Stimulated activated CD4-positive, alpha-beta T cell treated with anti-CD3 and anti-CD28 coated beads, Interleukin-4, amount 100 ng/mL, for 48 hours (primary cell): Measurements from ENCODE around the gene PLSCR3.

Source experiments
- DNase-seq, 2 donors: peaks; one replicate each; pipeline ENCODE4 v3.0.0-alpha.2; 2020; ENCODE audit warnings: low read depth in 2 of 2

Gene PLSCR3

DNA sequence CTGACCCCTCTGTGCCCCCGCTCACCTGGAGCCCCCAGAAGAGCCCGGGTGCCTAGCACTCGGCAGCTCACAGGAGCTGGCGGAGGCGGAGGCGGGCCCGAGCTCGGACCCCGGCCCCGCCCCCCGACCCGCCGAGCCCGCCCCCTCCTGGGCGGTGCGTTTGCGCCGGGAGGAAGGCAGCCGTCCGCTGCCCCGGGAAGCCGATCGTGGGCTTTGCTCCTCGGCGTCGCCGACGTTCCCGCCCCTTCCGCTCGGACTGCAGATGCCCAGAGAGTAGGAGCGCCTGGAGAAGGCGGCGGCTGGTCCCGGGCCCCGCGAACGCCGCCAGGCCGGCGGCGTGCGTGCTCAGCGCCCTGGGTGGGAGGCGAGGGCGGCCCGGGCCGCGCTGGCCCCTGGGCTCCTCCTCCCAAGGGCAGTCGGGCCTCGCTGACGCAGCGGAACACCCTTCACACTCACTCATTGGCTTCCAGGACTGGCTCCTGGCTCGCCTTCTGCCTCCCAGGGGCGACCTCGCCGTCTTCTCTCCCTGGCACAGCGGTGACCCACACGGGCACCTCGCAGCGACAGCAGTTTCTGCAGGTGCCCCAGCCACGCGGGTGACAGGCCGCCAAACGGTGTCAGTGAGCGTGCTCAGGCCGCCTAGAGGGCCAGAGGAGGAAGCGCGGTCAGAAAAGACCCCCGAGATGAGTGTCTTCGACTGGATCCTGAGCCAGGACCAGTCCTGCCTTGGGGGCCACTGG is at the start of gene PLSCR3:
TSS of gene PLSCR3 (minus strand) at position 74 of the 740 bp plus-strand sequence. CDS start 415 bp downstream, outside the sequence.
- peak; percentile 80 to 83 for DNase-seq

DNA sequence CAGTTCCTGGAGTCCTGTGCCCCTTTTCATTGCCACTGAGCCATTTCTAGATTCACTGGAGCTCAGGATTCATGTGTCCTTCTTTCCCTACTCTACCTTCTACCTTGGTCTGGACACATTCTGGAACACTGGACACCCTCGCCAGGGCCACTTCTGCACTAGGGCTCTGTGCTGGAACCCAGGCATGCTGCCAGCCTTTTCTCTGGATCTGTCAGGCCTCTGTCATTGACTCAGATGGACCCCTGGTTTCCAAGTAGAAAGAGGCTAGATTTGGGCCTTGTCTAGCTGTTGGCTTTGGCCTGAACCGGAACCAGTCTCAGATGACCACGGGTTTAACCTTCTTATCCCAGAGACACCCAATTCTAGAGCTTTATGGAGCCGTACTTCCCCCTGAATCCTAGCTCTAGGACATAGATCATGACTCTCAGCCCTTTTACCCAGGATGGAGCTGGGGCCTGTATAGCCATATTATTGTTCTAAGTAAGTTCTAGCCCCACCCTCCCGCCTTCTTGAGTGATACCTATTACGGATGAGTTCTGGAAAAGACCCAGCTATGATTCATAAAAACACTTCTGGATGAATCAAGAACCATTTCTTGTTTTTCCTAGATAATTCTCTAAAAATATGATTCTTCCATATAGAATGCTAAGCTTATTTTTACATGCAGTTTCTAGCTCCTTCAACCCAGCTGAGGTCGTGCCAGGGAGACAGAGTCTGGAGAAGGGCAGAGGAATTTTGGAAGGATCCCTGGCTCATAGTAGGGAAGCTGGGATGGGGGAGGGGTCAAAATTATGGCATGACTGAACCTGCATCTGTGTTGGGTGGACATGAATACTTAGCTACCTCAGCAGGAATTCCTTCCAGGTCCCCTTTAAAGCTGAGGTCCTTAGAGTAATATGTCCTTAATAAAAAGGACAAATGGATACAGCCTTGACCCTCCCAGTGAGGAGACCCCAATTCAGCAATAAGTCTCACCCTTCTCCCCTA is 49.5 kb upstream of the PLSCR3 start:
- DNase-seq = no peak

DNA sequence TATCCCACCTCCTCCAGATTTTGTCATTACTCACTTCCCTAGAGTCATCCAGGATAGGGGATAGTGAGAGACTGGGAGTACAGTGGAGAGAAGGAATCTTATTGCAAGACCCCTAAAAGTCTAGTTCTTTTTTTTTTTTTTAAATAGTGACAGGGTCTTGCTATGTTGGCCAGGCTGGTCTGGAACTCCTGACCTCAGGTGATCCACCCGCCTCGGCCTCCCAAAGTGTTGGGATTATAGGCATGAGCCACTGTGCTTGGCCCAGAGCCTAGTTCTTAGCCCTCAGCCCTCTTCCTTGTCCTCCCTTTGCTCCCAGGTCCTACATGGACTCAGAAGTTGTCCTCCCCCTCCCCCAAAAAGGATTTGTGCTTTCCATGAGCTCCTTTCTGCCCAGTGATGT is 47.8 kb upstream of the PLSCR3 start:
- DNase-seq = no peak

GRCh38 chr17:7441266-7441665 is 46.9 kb upstream of the PLSCR3 start:
- no peak for DNase-seq

DNA sequence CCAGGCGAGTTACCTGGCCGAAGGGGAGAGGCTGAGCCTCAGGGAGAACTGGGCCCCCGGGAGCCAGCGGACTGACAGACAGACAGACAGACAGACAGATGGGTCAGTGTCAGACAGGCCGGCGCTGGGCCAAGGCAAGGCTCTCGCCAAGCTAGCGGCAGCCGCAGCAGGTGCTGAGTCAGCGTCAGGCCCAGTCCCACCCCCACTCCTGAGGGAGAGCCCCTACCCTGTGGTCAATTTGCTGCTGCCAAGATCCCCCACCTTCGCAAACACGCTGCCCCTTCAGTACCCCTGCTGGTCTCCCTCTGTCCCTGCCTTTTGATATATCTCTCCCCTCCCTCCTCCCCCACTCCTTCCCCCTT is 46.5 kb upstream of the PLSCR3 start:
- no peak for DNase-seq

DNA sequence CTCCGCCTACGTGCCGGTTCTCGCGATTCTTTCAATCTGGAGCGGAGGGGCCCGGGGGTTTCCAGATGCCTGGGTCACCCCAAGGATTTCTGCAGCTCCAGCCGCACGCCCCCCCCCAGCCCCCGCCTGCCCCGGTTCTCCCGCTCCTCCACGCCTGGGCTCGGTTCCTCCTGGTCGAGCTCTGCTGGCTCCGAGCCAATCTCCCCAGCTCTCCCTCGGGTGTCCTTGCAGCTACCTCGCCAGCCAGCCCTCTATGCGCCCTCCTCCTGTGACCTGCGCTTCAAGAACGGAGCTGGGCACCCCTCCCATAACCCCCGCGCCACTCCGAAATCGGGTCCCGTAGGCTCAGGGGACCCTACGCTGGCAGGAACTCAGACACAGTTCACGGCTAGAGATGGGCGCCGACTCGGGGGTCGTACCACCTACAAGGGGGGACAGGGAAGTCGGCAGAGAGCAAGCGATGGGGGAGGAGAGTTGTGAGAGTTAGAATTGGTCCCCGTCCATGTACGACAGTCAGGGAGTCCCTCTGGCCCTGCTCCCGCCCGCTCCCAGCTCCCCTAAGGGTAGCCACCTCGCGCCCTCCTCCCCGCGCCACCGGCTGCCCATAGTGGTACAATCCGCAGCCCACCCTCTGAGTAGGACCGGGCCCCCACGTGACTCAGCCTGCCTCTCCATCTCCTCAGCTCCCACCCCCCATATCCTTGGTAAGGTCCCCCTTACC is 45.9 kb upstream of the PLSCR3 start:
- no peak for DNase-seq

GRCh38 chr17:7439462-7440112 is 45.3 kb upstream of the PLSCR3 start, which contains the start of gene FGF11:
TSS of gene FGF11 (plus strand) at chr17:7439512. CDS start at chr17:7439621, 109 bp downstream.
- DNase-seq = no peak

DNA sequence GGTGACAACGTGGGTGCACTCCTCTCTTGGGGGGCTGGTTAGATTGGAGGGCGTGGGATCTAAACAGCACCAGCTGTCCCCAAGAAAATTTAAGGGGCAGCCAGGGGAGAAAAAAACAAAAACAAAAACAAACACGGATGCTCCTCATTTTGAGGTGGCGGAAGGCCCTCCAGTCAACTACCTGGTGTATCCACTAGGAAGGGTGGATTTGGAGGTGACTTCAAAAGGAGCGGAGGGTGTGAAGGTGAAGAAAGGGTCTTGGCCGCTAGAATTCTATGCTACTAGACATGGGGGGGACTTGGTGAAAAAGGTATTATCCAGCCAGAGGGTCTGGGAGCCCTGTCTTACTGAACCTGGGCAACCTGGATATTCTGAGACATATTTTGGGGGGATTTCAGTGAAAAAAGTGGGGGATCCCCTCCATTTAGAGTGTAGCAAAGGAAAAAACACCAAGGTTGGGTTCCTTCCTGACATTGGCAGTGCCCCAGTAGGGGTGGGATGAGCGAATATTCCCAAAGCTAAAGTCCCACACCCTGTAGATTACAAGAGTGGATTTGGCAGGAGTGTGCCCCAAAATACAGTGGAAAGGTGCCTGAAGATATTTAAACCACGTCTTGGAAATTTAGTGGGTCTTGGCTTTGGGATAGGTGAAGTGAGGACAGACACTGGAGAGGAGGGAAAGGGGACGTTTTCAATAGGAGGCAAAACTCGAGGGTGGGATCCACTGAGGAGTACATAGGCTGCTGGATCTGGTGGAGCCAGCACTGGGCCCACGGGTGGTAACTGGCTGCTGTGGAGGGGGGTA is 44.5 kb upstream of the PLSCR3 start:
- no peak for DNase-seq

DNA sequence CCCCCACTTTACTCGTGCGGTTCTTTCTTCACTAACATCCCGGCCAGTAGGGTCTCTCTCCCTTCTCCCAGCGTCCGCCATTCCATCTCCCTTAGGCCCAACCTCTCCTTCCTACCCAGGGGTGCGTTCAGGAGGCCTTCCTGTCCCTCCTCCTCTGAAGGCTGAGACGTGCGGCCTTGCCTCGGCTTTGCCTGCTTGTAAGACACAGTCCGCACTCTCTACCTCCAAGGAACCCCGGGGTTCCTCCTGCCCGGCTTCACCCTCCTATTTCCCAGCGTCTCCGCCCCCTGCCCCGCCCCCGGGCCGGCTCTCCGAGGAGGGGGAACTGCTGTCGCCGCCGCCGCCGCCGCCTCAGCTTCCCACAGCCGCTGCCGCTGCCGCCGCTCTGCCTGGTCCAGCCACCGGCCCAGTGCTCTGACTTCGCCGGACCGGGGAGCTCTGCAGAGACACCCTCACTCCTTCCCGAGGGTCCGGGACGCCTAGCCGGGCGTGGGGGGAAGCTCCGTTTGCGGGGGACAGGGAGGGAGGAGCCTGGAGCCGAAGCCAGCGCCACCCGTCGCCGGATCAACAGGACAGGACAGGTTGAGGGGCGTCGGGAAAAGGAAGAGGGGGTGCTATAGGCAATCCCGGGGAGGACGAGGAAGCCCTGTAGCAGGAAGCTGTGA is 43.8 kb upstream of the PLSCR3 start:
- peak; percentile 55 to 57 for DNase-seq

GRCh38 chr17:7437369-7437863 is 43.1 kb upstream of the PLSCR3 start:
- DNase-seq = no peak

DNA sequence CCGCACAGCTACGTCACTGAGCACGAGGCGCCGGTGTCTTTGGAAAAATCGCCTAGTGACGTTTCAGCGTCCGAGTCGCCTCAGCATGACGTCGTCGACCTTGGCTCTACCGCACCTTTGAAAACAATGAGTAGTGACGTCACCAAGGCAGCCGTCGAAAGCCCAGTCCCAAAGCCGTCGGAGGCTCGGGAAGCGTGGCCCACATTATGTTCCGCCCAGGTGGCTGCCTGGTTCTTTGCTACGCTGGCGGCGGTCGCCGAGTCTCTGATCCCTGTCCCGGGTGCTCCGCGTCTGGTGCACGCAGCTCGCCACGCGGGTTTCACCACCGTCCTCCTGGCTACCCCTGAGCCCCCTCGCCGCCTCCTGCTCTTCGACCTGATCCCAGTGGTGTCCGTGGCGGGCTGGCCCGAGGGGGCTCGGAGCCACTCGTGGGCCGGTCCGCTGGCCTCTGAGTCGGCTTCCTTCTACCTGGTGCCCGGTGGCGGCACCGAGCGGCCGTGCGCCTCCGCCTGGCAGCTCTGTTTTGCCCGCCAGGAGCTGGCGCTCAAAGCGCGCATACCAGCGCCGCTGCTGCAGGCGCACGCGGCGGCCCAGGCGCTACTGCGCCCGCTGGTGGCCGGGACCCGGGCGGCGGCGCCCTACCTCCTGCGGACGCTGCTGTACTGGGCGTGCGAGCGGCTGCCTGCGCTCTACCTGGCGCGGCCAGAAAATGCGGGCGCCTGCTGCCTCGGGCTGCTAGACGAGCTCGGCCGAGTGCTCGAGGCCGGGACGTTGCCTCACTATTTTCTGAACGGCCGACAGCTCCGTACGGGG is 42.4 kb upstream of the PLSCR3 start:
- peak; percentile 69 to 76 for DNase-seq

- peak; percentile 44 to 51 for DNase-seq
Observed at GRCh38 chr17:7435676-7436555, 41.6 kb upstream of the PLSCR3 start.

DNA sequence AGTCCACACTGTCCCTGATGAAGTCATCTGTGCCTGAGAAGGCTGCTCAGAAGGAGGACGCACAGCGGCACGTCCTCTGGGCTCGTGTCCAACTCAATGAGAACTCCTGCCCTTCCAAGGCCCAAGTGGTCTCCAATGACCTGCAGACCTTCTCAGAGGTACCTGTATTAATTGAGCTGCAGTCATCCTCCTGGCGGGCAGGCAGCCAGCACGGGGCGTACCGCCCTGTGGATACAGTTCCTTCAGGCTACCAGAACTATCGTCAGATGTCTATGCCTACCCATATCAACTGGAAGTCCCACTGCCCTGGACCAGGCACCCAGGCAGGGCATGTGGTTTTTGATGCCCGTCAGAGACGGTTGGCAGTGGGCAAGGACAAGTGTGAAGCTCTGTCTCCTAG is 38.0 kb upstream of the PLSCR3 start:
- no peak for DNase-seq

GRCh38 chr17:7431231-7431630 is 36.9 kb upstream of the PLSCR3 start:
- DNase-seq = no peak

DNA sequence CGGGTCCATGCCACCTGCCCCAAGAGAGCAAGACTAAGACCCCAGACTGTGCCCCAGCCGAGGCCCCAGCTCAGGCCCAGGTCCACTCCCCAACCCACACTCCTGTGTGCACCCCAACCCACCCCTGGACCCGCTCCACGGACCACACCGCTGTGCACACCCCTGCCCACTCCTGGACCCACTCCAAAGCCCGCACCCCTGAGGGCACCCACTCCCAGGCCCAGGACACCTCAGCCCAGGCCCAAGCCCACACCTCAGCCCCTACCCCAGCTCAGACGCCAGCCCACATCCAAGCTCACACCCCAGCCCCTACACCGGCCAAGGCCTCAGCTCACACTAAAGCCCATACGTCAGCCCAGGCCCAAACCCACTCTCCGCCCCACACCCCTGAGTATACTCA is 35.4 kb upstream of the PLSCR3 start:
- DNase-seq = no peak

GRCh38 chr17:7428557-7428956 is 34.2 kb upstream of the PLSCR3 start, which contains the start of gene SPEM3:
TSS of gene SPEM3 (plus strand) at chr17:7428857. CDS start at chr17:7428903, 46 bp downstream.
- no peak for DNase-seq

DNA sequence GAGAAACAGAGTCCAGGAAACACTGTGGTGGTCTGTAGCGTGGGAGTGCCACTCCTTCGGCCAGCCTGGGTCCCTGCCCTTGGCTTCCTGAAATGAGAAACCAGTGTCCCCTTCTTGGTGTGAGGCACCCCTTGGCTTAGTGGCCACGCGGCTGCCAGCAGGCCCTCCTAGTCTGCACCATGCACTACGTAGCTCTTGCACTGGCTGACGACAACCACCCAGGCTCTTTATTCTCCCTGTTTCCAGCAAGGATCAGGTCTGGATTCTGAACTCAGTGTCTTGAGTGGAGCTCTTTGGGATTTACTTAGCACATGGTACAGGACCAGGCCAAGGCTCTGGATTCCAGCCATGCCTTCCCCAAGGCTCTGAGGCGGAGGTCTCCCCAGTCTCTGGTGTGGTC is 33.2 kb upstream of the PLSCR3 start:
- DNase-seq = no peak
